HG03045 (cell line): ENCODE results near the gene FAU.

Experiments used
- ATAC-seq: cut with Tn5 transposase; IDR thresholded peaks from one replicate; pipeline ENCODE4 v1.9.1; 2021; ENCODE audit warnings: mild to moderate bottlenecking, moderate library complexity; ENCODE audit not compliant: unreplicated experiment

FAU gene

GRCh38 chr11:65136515-65137096 lies 14.7 kb upstream of the FAU start:
- no peak for ATAC-seq

DNA sequence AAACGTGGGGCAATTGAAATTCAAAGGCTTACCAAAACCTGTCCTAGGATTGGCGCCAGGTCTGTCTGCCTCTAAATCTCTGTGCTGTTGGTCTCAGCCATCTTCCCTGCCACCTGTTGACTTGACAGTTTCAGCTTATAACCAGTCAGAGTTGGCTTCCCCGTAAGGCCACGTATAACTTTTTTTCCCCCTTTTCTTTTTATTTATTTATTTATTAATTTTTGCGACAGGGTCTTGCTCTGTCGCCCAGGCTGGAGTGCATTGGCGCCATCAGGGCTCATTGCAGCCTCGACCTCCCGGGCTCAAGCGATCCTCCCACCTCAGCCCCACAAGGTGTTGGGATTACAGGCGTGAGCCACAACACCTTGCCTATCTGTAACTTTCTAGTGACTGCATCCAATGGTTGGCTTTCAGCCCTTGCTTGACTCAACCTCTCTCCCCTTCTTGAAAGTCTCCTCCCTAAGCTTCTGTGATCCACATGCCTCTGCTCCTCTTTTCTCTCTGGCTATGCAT lies 13.8 kb upstream of the FAU start:
- ATAC-seq, result no peak

- peak; percentile 60 for ATAC-seq
Measured at GRCh38 chr11:65134952-65135632, 13.2 kb upstream of the FAU start.

GRCh38 chr11:65134240-65134951 lies 12.5 kb upstream of the FAU start, which contains the start of gene SYVN1:
Gene SYVN1 (minus strand): TSS chr11:65134519. CDS start chr11:65133601, 918 bp downstream.
- ATAC-seq, result peak; percentile 70

DNA sequence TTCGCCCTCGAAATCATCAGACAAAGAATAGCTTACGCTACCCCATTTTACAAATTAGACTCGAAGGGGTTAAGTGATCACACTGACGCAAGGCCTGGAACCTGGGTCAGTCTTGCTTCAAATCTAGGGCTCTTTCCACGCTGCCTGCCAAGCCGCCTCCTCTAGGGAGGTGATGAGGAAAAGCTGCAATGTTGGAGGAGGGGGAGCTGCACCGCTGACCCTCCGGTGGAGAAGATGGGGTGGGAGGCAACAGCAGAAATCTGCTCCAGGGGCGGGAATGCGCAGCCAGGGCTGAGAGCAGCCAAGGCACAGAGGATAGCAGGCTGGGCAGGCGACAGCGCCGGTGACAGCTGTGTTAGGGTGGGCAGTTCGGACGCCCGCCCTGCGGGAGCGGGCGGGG lies 11.8 kb upstream of the FAU start:
- no peak for ATAC-seq

GRCh38 chr11:65132988-65133700 lies 11.2 kb upstream of the FAU start:
- no peak for ATAC-seq

DNA sequence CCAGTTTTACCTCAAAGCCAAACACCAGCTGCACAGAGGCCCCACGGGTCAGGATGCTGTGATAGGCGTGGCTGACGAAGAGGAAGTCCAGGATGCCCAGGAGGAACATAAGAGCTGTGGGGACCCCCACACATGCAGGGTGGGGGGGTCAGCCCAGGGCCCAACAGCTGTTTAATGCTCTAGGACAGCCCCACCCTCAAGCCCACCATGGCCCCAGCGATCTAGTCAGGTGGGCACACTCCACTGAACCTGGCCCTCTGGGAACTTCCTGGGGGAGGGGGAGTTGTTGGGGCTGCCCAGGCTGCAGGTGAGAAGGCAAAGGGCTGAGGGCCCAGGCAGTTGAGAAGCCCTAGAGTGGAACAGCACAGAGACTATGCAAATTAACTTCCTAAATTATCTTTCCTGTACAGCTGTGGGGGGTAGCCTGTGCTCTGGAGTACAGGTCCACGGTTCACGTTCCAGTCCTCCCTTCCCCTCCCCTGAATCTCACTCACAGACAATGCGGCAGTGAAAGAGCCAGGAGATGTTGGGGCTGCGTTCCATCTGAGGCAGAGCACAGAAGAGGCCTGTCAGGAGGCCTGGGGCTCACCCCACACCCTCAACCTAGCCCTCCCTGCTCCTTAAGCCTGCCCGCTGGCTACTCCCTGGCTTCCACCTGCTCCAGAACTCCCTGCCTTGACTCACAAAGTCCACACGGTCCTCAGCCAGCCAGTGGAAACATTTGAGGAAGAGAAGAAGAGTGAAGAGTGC lies 10.5 kb upstream of the FAU start:
- ATAC-seq, result no peak

DNA sequence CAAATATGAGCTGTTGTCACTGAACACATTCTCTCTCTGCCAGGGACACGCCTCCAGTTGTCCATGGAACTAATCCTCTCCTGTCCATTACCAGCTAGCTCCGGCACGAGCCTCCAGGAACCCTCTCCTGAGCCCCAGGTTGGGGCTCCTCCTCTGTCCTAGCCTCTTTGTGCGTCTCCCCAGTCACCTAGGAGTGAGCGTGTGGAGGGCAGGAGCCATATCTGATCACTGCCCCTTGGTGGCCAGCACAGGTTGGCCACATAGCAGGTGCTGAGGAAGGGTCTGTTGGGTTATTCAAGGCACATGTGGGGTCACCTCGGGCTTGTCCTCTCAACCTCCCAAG lies 9.9 kb upstream of the FAU start:
- ATAC-seq, result no peak

DNA sequence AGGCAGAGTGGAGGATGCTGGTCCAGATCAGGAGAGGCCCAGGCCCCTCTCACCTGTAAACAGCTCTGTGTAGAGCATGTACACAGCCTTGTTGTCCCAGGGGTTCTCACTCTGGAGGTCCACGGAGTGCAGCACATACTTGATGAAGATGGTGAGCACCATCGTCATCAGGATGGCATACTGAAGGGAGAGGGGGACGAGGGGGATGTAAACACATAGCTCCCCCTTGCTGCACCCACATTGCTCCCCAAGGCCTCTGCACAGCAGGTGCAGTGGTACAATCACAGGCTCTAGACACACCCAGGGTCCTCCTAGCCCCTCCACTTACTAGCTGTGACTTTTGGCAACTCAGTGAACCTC lies 9.5 kb upstream of the FAU start:
- no peak for ATAC-seq

DNA sequence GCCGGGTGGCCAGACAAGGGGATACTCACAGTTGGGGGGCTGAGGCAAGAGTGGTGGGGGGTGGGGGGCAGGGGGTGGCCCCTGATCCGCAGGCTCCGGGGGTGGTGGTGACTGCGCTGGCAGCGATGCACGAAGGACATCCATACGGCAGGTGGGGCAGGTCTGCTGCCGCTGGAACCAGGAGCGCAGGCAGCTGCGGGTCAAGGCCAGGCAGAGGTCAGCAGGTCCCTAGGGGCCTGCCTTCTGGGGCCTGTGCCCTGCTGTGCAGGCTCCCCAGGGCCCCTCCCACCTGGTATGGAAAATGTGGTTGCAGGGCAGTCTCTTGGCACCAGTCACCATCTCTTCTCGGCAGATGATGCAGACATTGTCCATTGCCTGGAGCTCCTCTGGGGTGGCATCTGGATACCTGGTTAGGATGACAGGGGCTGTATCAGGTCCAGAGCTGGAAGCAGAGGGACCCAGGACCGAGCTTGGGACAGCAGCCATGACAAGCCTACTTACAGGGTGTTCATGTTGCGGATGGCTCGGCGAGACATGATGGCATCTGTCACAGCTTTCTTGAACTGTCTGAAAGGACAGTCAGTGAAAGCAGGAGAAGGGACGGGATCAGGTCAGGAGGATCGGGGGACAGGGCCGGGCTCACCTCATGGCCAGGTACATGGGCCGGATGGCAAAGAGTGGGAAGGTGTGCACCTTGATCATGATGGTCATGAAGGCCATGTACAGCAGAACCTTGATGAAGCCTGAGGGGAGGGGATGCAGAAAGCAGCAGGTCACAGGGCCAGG lies 8.9 kb upstream of the FAU start:
- no peak for ATAC-seq

GRCh38 chr11:65129649-65130441 lies 7.9 kb upstream of the FAU start:
- ATAC-seq, result no peak

DNA sequence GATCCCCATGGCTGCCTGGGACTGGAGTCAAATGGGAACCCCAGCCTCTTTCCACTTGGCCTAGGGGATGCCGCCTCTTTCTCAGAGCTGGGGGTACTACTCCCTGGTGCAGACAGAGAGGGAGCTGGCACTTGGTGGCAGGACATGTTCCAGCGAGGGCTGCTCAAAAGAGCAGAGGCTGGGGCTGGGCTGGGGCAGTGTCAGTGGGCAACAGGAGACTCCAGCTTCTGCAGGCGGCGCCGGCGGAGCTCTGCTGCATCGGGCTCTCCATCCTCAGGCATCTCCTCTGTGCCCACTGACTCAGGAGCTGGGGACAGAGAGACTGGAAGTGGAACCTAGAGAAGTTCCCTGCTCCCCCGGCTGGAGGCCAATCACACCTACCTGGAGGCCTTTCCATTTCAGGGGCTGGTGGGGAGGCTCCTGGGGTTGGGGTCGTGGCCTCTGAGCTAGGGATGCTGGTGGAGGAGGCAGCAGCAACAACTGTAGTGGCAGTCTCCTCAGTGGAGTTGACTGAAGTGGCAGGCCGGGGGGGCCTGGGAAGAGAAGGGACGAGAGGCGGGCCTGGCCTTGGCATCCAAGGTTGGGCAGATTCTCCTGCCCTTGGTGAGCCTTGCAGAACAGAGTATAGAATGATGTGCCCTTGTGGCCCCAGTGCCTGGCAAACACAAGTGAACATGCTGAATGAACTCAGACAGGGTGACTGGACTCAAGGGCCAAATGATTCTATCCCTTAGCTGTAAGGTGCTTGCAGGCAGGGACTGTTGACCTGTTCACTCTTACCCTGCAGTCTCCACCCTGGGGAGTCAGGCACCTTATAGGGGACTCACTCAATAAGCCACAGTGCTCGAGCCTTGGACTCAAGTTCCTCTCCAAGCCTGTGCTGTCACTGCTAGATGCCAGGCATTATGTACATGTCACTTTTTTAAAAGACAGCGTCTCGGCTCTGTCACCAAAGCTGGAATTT lies 6.5 kb upstream of the FAU start:
- ATAC-seq, result no peak

GRCh38 chr11:65127473-65128181 lies 5.7 kb upstream of the FAU start:
- ATAC-seq, result no peak

GRCh38 chr11:65126624-65127274 lies 4.8 kb upstream of the FAU start:
- ATAC-seq, result no peak

GRCh38 chr11:65125197-65126056 lies 3.5 kb upstream of the FAU start:
- ATAC-seq, result no peak
